Stimulated activated CD4-positive, alpha-beta T cell treated with anti-CD3 and anti-CD28 coated beads, Interleukin-15, amount 100 ng/mL, for 24 hours (primary cell): ENCODE results near the gene RAB15.

Source experiments
- DNase-seq: peaks from one replicate; pipeline ENCODE4 v3.0.0-alpha.2; 2020

Gene RAB15

DNA sequence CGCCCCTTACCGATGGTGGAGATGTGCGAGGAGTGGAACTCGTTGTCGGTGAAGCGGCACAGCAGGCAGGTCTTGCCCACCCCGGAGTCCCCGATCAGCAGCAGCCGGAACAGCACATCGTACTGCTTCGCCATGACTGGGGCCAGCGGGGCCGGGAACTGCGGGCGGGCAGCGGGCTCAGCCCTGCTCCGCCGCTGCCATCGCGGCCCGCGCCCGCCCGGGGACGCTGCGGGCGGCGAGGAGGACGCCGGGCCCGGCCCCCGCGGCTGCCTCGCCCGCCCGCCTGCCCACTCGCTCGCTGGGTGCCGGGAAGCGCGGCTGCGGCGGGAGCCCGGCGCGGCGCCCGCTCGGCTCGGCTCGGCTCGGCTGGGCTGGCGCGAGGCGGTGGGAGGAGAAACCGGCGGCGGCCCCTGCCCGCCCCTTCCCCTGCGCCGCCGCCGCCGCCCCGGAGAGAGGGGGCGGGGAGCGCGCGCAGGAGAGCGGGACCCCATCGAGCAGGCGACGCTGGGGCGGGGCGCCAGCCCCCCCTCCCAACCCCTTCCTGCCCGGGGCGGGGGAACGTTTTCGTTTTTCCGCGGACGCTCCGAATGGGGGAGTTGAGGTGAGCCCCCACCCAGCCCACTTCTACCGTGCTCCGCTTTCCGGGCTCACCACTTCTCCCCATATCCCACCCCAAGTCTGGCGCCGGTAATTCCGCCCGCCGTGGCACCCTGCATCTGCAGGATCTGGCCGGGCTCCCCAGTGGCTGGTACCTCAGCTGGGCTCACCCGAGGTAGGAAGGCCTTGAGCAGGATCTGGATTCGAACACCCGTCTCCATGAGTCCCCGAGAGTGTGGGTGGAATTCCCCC lies at the start of gene RAB15:
Gene RAB15 (minus strand): TSS at position 394 of the 849 bp plus-strand sequence. CDS start 260 bp downstream, at position 134.
- peak; percentile 53 for DNase-seq

DNA sequence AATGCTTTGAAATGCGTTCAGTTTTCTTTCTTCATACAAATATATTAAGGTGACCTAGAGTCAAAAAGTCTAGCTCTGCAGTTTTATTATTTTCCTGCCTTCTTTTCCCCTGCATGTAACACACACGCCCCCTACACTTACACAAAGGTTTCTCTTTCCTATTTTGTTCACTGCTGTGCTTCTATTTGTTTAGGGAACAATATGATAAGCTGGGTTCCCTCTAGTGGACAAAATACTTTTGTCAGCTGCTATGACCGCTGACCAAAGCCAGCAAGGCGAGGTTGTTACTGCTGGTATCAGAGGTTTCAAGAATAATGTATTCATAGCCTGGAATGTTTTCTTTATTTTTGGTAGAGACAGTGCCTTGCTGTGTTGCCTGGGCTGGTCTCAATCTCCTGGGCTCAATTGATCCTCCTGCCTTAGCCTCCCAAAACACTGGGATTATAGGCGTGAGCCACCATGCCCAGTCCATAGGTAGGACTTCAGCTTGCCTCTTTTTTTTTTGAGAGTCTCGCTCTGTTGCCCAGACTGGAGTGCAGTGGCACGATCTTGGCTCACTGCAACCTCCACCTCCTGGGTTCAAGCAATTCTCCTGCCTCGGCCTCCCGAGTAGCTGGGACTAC lies 47.9 kb upstream of the RAB15 start:
- no peak for DNase-seq

DNA sequence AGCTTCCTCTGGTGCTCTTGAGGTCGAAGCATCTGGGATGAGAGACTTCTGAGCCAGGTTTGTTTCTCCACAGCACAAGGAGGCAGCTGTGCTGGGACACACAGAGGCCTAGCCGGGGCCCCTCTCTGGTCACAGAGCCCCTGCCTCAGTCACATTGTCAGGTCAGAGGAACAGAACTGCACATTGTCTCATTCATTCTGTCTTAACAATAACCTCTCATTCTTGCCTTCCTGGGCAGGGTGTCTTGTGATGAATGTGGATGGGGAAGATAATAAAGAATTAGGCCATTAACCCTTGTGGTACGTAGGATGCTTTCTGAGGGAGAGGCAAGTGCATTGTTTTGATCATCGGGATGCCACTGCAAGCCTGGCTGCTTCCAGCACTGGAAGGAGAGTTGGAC lies 44.3 kb upstream of the RAB15 start:
- no peak for DNase-seq

DNA sequence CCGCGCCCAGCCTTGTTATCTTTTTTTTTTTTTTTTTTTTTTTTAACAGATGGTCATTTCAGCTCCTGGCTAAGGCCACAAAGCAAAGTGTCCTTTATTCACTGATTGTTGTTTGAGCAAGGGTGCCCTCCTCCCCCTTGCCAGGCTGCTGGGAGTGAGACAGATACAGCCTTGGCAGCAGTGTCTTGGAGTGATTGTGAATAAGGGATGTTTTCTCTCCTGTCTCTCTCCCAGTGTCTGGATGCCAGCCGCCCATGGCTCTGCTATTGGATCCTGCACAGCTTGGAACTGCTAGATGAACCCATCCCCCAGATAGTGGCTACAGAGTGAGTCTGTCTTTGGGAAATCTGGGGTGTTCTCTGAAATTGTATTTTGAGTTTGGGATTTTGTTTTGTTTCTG lies 43.3 kb upstream of the RAB15 start:
- DNase-seq: no peak

DNA sequence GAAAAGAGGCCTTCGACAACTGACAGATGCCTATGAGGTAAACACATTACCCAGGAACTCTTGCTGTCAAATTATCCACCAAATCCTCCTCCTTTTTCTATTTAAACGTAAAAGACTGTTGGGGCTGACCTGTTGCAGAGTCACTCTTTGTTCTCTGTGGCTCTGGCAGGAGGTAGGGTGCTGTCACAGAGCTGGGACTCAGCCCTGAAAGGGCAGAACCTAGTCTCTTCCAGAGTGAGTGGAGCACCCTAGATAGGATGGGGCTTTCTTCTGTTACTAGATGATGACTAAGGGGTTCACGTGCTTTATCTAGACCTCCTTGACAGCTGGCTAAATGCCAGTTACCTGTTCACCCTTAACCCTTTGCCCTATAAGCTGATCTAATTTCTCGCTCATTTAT lies 40.2 kb upstream of the RAB15 start:
- DNase-seq: no peak

DNA sequence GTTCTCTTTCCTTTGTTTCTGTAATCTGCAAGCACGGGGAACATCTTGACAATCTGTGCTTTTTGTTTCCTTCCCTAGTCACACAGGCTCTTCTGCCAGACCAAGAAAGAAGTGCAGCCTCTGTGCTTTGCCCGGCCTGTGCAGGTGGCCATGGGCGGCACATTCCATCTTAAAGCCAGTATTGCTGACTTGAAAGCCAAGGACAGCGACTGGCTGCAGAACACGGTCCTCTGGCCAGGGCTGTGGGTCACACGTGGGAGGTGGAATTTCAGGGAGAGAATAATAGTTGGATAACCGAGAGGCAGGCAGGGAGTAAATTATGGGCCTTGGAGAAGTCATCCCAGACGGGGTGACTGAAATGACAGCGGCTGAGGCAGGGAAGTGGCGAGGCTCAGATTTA lies 39.4 kb upstream of the RAB15 start:
- no peak for DNase-seq

DNA sequence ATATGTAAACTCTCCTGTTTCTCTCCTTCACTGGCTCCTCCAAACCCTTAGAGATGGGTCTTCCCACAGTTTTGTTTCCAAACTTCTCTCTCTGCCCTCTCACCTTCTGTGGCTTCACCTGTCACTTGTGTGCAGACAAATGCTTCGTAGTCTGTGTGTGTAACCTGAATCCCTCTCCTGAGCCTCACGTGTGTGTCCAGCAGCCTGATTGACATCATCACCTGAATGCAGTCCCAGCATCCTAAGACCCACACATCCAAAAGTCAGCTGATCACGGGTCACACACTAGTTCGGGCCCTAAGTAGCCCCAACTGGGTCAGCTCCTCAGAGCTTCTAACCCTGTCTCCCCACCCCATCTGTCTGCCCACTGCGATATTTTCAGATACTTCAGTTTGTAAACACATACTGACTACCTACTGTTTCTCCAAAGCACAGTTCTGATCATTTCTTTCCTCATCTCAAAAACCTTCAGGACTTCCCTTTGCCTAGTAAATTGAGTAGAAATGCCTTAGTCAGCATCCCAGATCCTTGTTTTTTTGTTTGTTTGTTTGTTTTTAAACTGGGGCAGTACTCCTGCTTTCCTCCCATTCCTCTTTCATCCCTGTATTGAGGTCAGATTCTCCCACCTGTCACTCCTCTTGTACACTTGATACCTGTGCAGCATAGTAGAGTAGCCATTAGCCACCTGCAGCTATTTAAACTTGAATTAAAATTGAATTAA lies 38.2 kb upstream of the RAB15 start:
- no peak for DNase-seq

- no peak for DNase-seq
These were observed 35.1 kb upstream of the RAB15 start for GRCh38 chr14:65007202-65007601.

DNA sequence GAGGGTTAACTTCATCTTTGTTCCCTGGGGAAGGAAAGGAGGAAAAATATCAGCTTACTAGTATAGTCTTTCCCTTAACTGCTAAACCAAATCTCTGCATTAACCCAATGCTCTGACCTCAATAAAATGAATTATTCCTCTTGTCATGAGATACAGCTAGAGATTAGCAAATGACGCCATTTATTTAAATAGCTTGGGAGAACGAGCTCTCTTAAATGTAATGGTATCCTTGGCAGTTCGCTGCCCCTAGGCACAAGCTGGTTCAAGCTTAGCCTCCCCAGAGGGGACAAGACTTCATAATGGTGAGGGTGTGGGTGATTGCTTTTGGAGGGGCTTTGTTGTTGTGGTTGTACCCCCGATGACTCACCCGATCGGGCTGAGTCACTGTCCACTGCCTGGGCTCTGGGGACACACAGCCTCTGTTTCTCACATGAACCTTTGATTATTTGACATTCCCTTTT lies 34.2 kb upstream of the RAB15 start:
- DNase-seq: no peak

DNA sequence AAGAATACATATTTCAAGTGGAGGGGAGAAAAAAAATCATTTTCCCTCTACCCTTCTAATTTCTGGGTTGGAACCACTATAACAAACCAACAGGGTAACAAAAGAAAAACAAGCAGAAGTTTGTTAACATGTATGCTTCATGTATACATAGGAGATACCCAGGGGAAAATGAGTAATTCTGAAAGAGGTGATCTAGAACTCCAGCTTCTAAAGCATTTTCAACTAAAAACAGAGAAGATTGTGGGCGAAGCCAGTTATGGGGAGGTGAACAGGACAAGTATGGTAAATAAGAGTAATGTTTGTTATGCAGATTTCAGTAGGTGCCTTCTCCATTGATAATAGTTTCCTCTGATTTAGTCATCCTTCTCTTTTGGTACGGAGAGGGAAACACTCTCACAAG lies 31.3 kb upstream of the RAB15 start:
- no peak for DNase-seq

DNA sequence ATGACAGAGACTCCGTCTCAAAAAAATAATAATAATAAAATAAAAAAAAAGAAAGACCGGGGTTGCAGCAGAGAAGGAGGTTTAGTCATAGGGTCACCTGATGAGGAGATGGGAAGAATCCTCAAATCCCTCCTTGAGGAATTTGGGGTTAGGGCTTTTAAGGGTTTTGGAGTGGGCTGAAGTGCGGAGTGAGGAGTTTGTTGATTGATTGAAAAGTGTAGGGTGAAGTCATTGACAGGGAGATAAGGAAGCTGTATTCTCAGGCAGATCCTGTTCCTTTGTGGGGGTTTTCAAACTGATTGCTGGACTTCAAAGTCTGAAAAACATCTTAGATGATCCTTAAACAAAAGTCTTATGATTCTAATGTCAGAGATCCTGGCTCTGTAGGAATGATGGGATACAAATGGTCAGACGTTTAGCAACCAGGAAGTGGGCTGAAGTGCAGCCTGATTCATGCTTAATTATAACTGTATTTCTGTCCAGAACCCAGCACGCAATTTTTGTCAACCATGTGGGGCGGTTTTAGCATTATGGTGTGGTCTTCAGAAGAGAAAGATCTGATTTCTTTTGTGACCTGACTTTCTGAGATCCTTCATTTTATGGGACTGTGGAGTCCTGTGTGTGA lies 30.6 kb upstream of the RAB15 start:
- no peak for DNase-seq

GRCh38 chr14:65001723-65002122 lies 29.6 kb upstream of the RAB15 start:
- no peak for DNase-seq

DNA sequence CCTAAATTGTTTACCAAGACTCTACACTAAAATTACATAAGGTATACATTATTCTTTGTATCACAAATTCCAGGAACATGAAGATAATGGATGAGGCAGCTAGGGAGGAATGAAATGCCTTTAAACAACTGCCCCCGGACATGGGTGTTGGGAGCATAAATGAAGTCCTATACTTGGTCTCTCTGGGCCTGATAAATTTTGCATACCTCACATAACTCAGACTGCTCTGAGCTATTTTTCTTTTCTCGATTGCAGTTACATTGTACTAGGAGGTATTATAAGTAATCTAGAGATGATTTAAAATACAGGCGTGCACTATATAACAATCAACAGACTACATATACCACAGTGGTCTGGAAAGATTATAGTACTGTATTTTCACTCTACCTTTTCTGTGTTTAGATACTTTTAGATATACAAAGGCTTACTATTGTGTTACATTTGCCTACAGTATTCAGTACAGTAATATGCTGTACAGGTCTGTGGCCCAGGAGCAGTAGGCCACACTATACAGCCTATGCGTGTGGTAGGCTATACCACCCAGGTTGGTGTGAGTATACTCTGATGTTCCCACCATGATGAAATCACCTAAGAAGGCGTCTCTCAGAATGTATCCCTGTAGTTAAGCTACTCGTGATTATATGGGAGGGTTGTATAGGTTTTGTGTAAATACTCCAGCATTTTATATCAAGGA lies 28.9 kb upstream of the RAB15 start:
- DNase-seq: no peak

- DNase-seq: no peak
These were observed 26.4 kb upstream of the RAB15 start for GRCh38 chr14:64998455-64998931.

- no peak for DNase-seq
These were observed 25.1 kb upstream of the RAB15 start for GRCh38 chr14:64997108-64997794.

DNA sequence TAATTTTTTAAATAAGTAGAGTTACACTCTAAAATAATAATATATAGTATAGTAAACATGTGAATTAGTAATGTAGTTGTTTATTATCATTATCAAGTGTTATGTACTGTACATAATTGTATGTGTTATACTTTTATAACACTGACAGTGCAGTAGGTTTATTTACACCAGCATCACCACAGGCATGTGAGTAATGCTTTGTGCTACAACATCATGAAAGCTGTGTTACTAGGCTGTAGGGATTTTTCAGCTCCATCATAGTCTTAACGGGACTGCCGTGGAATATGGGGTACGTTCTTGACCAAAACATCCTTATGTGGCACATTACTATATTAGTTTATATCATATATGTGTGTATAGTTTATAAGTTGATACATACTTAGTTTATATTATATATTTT lies 23.2 kb upstream of the RAB15 start:
- DNase-seq: no peak

GRCh38 chr14:64994540-64994939 lies 22.4 kb upstream of the RAB15 start:
- no peak for DNase-seq

GRCh38 chr14:64993266-64993930 lies 21.3 kb upstream of the RAB15 start:
- no peak for DNase-seq

DNA sequence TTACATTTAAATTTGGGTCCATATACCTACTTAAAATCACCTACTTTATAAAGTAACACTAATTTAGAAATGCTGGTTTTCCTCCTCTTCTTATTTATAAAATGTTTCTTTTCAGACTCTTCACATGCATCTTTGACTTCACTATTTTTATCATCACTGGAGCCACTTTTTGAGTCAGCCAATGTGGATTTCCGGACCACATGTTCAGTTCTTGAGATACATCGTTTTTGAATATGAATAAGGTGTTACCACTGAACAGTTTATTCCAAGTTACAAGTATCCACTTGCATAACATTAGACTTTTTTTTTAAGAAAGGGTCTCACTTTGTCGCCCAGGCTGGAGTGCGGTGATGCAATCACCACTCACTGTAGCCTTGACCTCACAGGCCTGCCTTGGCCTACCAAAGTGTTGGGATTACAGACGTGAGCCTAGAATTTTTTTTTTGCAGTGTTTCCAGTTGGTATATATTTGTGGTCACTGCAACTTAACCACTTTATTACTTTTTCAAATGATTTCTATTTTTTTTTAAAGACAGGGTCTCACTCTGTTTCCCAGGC lies 20.3 kb upstream of the RAB15 start:
- DNase-seq: no peak

GRCh38 chr14:64990939-64991338 lies 18.8 kb upstream of the RAB15 start:
- DNase-seq: no peak

GRCh38 chr14:64990296-64990695 lies 18.2 kb upstream of the RAB15 start:
- DNase-seq: no peak
